ENCODE measurements around the gene PRKRA. TPM values are rescaled to one million over a fixed set of nuclear protein-coding genes. Genes with fewer than 3 reads are reported as not detected.
A peak's percentile ranks its signal among the peaks of the same experiment; 100 is the strongest.

The PRKRA gene
- polyA plus RNA-seq, 1 experiment = 30.4 TPM

DNA sequence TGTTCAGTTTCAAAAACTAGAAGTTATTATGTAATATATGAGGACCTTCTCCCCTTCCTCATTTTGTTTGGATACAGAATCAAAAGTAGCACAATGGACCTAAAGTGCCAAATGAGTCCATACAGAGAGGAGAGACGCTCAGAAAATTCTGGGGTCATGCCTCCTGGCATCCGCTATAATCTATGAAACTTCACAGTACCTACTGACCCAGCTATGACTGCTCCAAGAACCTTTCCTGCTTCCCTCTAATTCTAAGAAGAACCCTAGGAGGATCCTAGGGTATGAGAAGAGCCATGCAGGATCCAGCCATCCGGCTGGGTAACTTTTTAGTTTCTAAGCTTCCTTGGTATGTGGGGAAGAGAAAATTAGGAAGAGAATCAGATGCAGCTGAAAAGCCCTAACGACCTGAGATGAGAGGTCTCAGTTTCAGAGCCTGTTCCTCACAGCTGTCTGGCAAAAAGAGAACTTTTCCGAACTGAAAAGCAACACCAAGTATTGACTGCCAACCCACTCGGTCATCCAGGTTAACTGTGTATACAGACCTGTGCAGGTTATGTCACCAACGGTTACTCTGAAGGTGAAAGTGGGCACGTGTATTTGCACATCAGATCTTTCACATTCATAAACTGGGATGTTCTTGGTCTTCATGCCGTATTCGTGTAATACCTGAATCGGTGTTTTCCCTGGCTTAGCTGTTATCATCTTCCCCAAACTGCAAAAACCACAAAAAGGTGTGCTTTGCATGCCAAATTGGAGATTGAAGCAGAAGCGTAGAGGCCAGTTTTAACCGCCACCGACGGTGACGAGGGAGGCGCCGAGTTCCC lies 1.1 kb downstream of the PRKRA start:
- POLR2A ChIA-PET = interaction anchor here (0.6 kb wide), 1 partner anchor 22 kb away, joined by 3 read pairs; no protein-coding TSS in a partner anchor
- TF ChIP-seq, protein P1, sequence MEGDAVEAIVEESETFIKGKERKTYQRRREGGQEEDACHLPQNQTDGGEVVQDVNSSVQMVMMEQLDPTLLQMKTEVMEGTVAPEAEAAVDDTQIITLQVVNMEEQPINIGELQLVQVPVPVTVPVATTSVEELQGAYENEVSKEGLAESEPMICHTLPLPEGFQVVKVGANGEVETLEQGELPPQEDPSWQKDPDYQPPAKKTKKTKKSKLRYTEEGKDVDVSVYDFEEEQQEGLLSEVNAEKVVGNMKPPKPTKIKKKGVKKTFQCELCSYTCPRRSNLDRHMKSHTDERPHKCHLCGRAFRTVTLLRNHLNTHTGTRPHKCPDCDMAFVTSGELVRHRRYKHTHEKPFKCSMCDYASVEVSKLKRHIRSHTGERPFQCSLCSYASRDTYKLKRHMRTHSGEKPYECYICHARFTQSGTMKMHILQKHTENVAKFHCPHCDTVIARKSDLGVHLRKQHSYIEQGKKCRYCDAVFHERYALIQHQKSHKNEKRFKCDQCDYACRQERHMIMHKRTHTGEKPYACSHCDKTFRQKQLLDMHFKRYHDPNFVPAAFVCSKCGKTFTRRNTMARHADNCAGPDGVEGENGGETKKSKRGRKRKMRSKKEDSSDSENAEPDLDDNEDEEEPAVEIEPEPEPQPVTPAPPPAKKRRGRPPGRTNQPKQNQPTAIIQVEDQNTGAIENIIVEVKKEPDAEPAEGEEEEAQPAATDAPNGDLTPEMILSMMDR (IDR thresholded peaks at IDR 0.05; ENCODE audit: insufficient read depth, low read depth, low read length) = no peak
- CTCF ChIA-PET = interaction anchor here (0.8 to 1.8 kb wide), 4 partner anchors 18 to 339 kb away, joined by 3 to 8 read pairs (median 4); no protein-coding TSS in a partner anchor
- Histone ChIP-seq H3K36me3 (ENCODE audit: control insufficient read depth, insufficient read depth, low read length) (peaks cover 3% of the 10 kb centered on the region; the same call in 1 of the 2 replicates), H3K4me3 (ENCODE audit: low read depth, low read length) (peak overlapping the region; percentile 80), H3K27me3 (ENCODE audit: control insufficient read depth, insufficient read depth, low read length) (no peaks in the 10 kb centered on the region)
- DNase-seq (ENCODE audit: low read depth) = no peak

DNA sequence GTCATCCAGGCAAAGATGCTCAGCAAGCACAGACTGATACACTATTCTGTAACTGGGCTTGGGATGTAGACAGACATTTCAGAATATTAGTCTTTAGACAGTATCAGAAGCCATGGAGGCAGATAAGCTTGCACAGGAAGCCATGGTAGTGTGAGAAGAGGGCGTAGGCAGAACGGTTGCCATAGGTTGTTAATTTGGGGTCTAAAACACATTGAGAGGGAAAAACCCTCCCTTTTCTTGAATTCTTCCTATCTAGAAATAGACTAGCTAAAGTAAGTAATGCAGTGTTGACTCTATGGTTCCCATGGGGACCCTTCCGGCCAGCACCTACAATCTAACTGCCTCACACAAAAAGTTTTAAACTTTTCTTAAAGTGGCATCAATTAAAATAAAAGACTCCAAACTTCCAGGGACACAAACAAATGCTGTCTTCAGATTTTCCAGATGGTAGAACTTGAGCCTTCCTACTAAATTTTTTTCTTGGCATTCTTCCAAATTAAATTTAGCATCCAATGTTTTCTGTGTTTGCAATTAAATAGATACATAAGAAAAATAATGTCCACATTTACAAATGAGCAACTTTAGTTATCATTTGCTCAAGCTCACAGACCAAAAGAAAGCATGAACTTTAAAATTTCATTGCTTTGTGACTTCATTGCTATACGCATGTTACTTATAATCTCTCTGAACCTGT lies 1.9 kb downstream of the PRKRA start:
- TF ChIP-seq, protein P1 (IDR thresholded peaks at IDR 0.05; ENCODE audit: insufficient read depth, low read depth, low read length) = no peak
- H3K27me3 ChIP-seq (ENCODE audit: control insufficient read depth, insufficient read depth, low read length) = no peaks in the 10 kb centered on the region
- ChIA-PET CTCF (interaction anchor here (0.8 to 1.8 kb wide), 3 partner anchors 34 to 339 kb away, joined by 3 to 8 read pairs (median 3); no protein-coding TSS in a partner anchor), POLR2A (no interaction called here)
- no peak for DNase-seq (ENCODE audit: low read depth)
- H3K4me3 ChIP-seq (ENCODE audit: low read depth, low read length) = no peak overlapping the region
- H3K36me3 ChIP-seq (ENCODE audit: control insufficient read depth, insufficient read depth, low read length) = peaks cover 3% of the 10 kb centered on the region; the same call in 1 of the 2 replicates

DNA sequence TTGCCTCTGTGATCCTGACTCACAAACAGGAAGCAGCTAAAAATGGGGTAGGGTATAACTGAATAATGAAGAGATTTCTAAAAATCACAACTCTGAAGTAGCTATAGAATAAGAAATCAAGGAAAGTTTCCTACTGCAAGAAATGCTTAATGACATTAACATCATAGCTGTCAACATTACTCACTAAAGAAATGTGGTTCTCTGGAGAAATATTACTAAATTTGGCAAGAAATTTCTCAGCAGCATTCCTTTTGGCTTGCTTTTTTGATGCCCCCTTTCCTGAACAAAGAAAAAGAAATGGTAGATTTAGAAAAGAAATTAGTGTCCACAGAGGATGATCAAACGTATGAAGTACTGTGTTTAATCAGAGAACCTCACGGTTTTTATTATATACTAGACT lies 9.5 kb downstream of the PRKRA start:
- Histone ChIP-seq H3K4me3 (ENCODE audit: low read depth, low read length) (no peak overlapping the region), H3K36me3 (ENCODE audit: control insufficient read depth, insufficient read depth, low read length) (peaks cover 1% of the 10 kb centered on the region; the same call in 1 of the 2 replicates), H3K27me3 (ENCODE audit: control insufficient read depth, insufficient read depth, low read length) (no peaks in the 10 kb centered on the region)
- ChIA-PET CTCF (no interaction called here), POLR2A (no interaction called here)
- no peak for DNase-seq (ENCODE audit: low read depth)
- TF ChIP-seq, protein P1 (IDR thresholded peaks at IDR 0.05; ENCODE audit: insufficient read depth, low read depth, low read length) = no peak

DNA sequence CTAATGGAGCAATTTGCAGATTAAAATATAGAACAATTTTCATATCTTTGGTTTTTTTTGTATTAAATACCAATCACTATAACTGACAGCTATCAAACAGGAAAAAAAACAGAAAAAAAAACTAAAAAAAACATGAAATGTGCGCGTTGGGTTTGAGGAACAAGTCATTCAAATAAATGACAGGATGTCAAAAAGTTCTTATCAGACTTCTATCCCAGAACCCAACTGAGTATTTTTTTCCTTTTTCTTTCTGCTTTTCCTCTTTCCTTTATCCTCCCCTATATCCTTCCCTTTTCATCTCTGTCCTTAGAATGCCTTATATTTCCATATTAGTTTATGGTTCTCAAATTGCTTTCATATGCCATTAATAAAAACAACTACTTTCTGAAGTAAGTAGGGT lies 14.3 kb downstream of the PRKRA start:
- DNase-seq (ENCODE audit: low read depth) = no peak
- ChIA-PET CTCF (interaction anchor here (0.9 kb wide), 1 partner anchor 22 kb away, joined by 3 read pairs; no protein-coding TSS in a partner anchor), POLR2A (no interaction called here)
- H3K36me3 ChIP-seq (ENCODE audit: control insufficient read depth, insufficient read depth, low read length) = peaks cover 4% of the 10 kb centered on the region
- TF ChIP-seq, protein P1 (IDR thresholded peaks at IDR 0.05; ENCODE audit: insufficient read depth, low read depth, low read length) = no peak
- no peaks in the 10 kb centered on the region for H3K27me3 ChIP-seq (ENCODE audit: control insufficient read depth, insufficient read depth, low read length)
- no peak overlapping the region for H3K4me3 ChIP-seq (ENCODE audit: low read depth, low read length)

DNA sequence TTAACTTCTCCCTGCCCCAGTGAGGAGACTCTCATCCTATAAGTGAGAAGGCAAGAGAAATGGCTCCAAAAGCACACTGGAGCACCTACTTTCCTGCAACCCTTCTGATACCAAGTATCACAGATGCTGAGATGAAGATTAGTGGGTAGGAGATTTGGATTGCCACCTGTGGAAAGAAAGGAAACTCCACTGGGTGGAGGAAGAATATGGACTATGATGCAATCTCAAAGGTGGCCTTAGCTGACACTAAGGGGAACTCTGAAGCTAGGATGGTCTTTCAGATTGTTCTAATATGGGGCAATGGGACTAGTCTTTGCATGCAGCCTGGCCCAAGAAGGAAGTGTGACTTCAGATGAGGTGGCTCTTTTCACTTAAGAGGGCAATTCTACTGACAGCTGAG lies 21.6 kb downstream of the PRKRA start:
- Histone ChIP-seq H3K36me3 (ENCODE audit: control insufficient read depth, insufficient read depth, low read length) (peaks cover 4% of the 10 kb centered on the region), H3K27me3 (ENCODE audit: control insufficient read depth, insufficient read depth, low read length) (no peaks in the 10 kb centered on the region), H3K4me3 (ENCODE audit: low read depth, low read length) (no peak overlapping the region)
- ChIA-PET POLR2A (no interaction called here), CTCF (interaction anchor here (2.2 kb wide), 1 partner anchor 10 kb away, joined by 8 read pairs; no protein-coding TSS in a partner anchor)
- DNase-seq (ENCODE audit: low read depth) = no peak
- TF ChIP-seq, protein P1 (IDR thresholded peaks at IDR 0.05; ENCODE audit: insufficient read depth, low read depth, low read length) = no peak
